Breast epithelium (tissue), 4 donors: ENCODE measurements around the gene CGRRF1. TPM values are rescaled to one million over a fixed set of nuclear protein-coding genes. Genes with fewer than 3 reads are reported as not detected.

Experiments used
- DNase-seq, 2 donors: peaks; one replicate each; pipeline ENCODE4 v3.0.0-alpha.2; 2019; ENCODE audit warnings: low spot score in 2 of 2
- H3K27ac ChIP-seq, 2 donors: fragments of 200-600 bp; sonication (generic) in 1 of 2; one replicate each; pipeline ENCODE4 v1.5.1; 2016 to 2019; ENCODE audit warnings: mild to moderate bottlenecking in 1 of 2
- H3K27me3 ChIP-seq, 2 donors: fragments of 200-600 bp; sonication (generic) in 1 of 2; one replicate each; pipeline versions ENCODE4 v1.5.1 to v1.6.0; 2017 to 2019; ENCODE audit warnings: control low read depth in 1 of 2, mild to moderate bottlenecking in 1 of 2
- H3K36me3 ChIP-seq: fragments of 200-600 bp; one replicate; pipeline ENCODE4 v1.5.1; 2019
- H3K4me1 ChIP-seq, 2 donors: fragments of 200-600 bp; sonication (generic); one replicate each; pipeline ENCODE4 v1.5.1; 2016 to 2019; ENCODE audit warnings: control low read depth in 1 of 2
- H3K4me3 ChIP-seq, 3 donors: fragments of 200-600 bp; sonication (generic); 1 replicate in 2 of 3; 2 replicates in 1 of 3; pipeline ENCODE4 v1.5.1; 2016 to 2019; ENCODE audit warnings: mild to moderate bottlenecking in 3 of 3, moderate library complexity in 2 of 3
- H3K9me3 ChIP-seq, 2 donors: fragments of 200-600 bp; sonication (generic) in 1 of 2; one replicate each; pipeline ENCODE4 v1.5.1; 2016 to 2019; ENCODE audit warnings: control low read depth in 1 of 2
- CTCF ChIP-seq, 3 donors: fragments of 450-650 bp; IDR thresholded peaks; one replicate each; pipeline ENCODE4 v1.5.1; 2016 to 2017; ENCODE audit warnings: antibody characterized with exemption in 3 of 3, mild to moderate bottlenecking in 3 of 3, moderate library complexity in 3 of 3
- POLR2A ChIP-seq: fragments of 450-650 bp; IDR thresholded peaks from one replicate; pipeline ENCODE4 v1.6.1; 2016; ENCODE audit warnings: antibody characterized with exemption, mild to moderate bottlenecking, moderate library complexity
- POLR2AphosphoS5 ChIP-seq, 3 donors: sonication (generic); formaldehyde crosslinking; IDR thresholded peaks; one replicate each; pipeline ENCODE4 v1.6.1; 2017; ENCODE audit warnings: antibody characterized with exemption in 3 of 3
- intact Hi-C: fragments of 100-400 bp; cut with DNase I; formaldehyde crosslinking; loops from one replicate; pipeline ENCODE4 v1.15.1; 2023; ENCODE audit warnings: low total_unique reads
- total RNA-seq, 3 donors: library from RNA; depleted of rRNA; stranded (reverse); fragments of >200 nt; gene quantifications; one replicate each; pipeline ENCODE4 v1.1.0, GENCODE V29; 2016

CGRRF1 gene
- total RNA-seq, 3 donors from 2014 or later, result 21.0 to 25.5 (median 23.6) TPM

GRCh38 chr14:54585214-54585613, 75.5 kb downstream of the CGRRF1 start:
- DNase-seq, result no peak
- Histone ChIP-seq H3K4me1 (no peaks in the 10 kb centered on the region), H3K27ac (no peak overlapping the region), H3K4me3 (no peak overlapping the region), H3K36me3 (no peaks in the 10 kb centered on the region), H3K9me3 (no peaks in the 10 kb centered on the region), H3K27me3 (no peaks in the 10 kb centered on the region)
- intact Hi-C loops, result no loop called here
- TF ChIP-seq POLR2AphosphoS5 (IDR thresholded peaks at IDR 0.05), result no peak
- TF ChIP-seq CTCF (IDR thresholded peaks at IDR 0.05), result no peak
- TF ChIP-seq POLR2A, result no peak

Other genes starting within 250 kb of the CGRRF1 start
- 1 to 10 TPM; 2.0 to 4.3 (median 2.9) TPM for gene CDKN3, start 112.9 kb upstream of the CGRRF1 start, total RNA-seq
- gene CNIH1, start 68.5 kb upstream of the CGRRF1 start, total RNA-seq, result 100 to 1,000 TPM; 120 to 200 (median 146) TPM
- gene GMFB, start 20.9 kb upstream of the CGRRF1 start, total RNA-seq, result 10 to 100 TPM; 43.3 to 82.5 (median 64.6) TPM
- 10 to 100 TPM; 28.5 to 44.6 (median 36.2) TPM for gene SAMD4A, start 57.2 kb downstream of the CGRRF1 start, total RNA-seq